ENCODE data around the gene MLPH.

DNA sequence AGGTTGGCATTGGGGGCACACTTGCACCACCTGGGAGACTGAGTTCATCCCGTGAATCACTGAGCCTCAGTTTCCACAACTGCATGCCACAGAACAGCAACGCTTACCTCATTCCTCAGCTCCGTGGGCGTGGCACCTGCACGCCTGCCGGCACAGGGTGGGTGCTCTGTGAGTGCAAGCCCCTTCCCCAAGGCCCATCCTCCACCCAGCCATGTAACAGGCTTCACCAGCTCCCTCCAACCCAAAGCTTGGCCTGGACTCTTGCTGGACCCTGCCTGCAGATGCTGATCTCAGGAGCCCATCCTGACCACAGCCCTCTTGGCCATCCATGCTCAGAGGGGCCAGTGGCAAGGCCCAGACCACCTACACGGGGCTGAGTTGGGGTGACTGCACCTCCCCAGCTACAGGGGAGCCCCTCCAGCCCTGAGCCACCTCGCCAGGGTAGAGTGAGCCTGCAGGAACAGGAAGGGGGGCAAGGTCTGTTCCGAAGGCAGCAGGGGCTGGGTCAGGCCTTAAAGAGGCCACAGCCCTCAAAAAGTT, 81.1 kb downstream of the MLPH start:
- no peak for TF ChIP-seq CEBPB (IDR thresholded peaks at IDR 0.05; ENCODE audit: borderline replicate concordance, low read depth, low read length)
- TF ChIP-seq, protein P1, sequence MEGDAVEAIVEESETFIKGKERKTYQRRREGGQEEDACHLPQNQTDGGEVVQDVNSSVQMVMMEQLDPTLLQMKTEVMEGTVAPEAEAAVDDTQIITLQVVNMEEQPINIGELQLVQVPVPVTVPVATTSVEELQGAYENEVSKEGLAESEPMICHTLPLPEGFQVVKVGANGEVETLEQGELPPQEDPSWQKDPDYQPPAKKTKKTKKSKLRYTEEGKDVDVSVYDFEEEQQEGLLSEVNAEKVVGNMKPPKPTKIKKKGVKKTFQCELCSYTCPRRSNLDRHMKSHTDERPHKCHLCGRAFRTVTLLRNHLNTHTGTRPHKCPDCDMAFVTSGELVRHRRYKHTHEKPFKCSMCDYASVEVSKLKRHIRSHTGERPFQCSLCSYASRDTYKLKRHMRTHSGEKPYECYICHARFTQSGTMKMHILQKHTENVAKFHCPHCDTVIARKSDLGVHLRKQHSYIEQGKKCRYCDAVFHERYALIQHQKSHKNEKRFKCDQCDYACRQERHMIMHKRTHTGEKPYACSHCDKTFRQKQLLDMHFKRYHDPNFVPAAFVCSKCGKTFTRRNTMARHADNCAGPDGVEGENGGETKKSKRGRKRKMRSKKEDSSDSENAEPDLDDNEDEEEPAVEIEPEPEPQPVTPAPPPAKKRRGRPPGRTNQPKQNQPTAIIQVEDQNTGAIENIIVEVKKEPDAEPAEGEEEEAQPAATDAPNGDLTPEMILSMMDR (CRISPR knock-in tag; IDR thresholded peaks at IDR 0.05) = no peak
- TF ChIP-seq, protein P2, sequence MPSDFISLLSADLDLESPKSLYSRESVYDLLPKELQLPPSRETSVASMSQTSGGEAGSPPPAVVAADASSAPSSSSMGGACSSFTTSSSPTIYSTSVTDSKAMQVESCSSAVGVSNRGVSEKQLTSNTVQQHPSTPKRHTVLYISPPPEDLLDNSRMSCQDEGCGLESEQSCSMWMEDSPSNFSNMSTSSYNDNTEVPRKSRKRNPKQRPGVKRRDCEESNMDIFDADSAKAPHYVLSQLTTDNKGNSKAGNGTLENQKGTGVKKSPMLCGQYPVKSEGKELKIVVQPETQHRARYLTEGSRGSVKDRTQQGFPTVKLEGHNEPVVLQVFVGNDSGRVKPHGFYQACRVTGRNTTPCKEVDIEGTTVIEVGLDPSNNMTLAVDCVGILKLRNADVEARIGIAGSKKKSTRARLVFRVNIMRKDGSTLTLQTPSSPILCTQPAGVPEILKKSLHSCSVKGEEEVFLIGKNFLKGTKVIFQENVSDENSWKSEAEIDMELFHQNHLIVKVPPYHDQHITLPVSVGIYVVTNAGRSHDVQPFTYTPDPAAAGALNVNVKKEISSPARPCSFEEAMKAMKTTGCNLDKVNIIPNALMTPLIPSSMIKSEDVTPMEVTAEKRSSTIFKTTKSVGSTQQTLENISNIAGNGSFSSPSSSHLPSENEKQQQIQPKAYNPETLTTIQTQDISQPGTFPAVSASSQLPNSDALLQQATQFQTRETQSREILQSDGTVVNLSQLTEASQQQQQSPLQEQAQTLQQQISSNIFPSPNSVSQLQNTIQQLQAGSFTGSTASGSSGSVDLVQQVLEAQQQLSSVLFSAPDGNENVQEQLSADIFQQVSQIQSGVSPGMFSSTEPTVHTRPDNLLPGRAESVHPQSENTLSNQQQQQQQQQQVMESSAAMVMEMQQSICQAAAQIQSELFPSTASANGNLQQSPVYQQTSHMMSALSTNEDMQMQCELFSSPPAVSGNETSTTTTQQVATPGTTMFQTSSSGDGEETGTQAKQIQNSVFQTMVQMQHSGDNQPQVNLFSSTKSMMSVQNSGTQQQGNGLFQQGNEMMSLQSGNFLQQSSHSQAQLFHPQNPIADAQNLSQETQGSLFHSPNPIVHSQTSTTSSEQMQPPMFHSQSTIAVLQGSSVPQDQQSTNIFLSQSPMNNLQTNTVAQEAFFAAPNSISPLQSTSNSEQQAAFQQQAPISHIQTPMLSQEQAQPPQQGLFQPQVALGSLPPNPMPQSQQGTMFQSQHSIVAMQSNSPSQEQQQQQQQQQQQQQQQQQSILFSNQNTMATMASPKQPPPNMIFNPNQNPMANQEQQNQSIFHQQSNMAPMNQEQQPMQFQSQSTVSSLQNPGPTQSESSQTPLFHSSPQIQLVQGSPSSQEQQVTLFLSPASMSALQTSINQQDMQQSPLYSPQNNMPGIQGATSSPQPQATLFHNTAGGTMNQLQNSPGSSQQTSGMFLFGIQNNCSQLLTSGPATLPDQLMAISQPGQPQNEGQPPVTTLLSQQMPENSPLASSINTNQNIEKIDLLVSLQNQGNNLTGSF (CRISPR knock-in tag; IDR thresholded peaks at IDR 0.05) = no peak
- TF ChIP-seq ZFP82 (CRISPR knock-in tag; IDR thresholded peaks at IDR 0.05; ENCODE audit: borderline replicate concordance) = no peak
- TF ChIP-seq GATA4 (IDR thresholded peaks at IDR 0.05; ENCODE audit: borderline replicate concordance, low read depth) = no peak
- no peak for TF ChIP-seq ERF (CRISPR knock-in tag; IDR thresholded peaks at IDR 0.05)
- no peak for TF ChIP-seq TARDBP (CRISPR knock-in tag; IDR thresholded peaks at IDR 0.05)
- TF ChIP-seq MIER2 (CRISPR knock-in tag; IDR thresholded peaks at IDR 0.05) = no peak
- TF ChIP-seq ZNF274 (CRISPR knock-in tag; IDR thresholded peaks at IDR 0.05) = no peak
- TF ChIP-seq, protein P3, sequence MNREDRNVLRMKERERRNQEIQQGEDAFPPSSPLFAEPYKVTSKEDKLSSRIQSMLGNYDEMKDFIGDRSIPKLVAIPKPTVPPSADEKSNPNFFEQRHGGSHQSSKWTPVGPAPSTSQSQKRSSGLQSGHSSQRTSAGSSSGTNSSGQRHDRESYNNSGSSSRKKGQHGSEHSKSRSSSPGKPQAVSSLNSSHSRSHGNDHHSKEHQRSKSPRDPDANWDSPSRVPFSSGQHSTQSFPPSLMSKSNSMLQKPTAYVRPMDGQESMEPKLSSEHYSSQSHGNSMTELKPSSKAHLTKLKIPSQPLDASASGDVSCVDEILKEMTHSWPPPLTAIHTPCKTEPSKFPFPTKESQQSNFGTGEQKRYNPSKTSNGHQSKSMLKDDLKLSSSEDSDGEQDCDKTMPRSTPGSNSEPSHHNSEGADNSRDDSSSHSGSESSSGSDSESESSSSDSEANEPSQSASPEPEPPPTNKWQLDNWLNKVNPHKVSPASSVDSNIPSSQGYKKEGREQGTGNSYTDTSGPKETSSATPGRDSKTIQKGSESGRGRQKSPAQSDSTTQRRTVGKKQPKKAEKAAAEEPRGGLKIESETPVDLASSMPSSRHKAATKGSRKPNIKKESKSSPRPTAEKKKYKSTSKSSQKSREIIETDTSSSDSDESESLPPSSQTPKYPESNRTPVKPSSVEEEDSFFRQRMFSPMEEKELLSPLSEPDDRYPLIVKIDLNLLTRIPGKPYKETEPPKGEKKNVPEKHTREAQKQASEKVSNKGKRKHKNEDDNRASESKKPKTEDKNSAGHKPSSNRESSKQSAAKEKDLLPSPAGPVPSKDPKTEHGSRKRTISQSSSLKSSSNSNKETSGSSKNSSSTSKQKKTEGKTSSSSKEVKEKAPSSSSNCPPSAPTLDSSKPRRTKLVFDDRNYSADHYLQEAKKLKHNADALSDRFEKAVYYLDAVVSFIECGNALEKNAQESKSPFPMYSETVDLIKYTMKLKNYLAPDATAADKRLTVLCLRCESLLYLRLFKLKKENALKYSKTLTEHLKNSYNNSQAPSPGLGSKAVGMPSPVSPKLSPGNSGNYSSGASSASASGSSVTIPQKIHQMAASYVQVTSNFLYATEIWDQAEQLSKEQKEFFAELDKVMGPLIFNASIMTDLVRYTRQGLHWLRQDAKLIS (CRISPR knock-in tag; IDR thresholded peaks at IDR 0.05) = no peak
- TF ChIP-seq RFX1 (IDR thresholded peaks at IDR 0.05) = no peak
- no peak for TF ChIP-seq FOXA3 (CRISPR knock-in tag; IDR thresholded peaks at IDR 0.05)
